ACC112 (cell line): Measurements from ENCODE around the gene MYO18B.

Source experiments
- H2AFZ ChIP-seq: fragments of 200-600 bp; sonication (generic); one replicate; pipeline ENCODE4 v1.6.0; 2017; ENCODE audit warnings: antibody characterized with exemption, low read length; ENCODE audit not compliant: unreplicated experiment
- H3K27ac ChIP-seq: fragments of 200-600 bp; sonication (generic); 2 replicates; pipeline ENCODE4 v1.5.1; 2014; ENCODE audit warnings: low read depth, mild to moderate bottlenecking, antibody characterized with exemption, low read length, moderate library complexity
- H3K27me3 ChIP-seq: fragments of 200-600 bp; sonication (generic); 2 replicates; pipeline ENCODE4 v1.6.1; 2014; ENCODE audit warnings: mild to moderate bottlenecking, antibody characterized with exemption, low read length, moderate library complexity, mixed read lengths; ENCODE audit not compliant: insufficient read depth
- H3K36me3 ChIP-seq: fragments of 200-600 bp; sonication (generic); 2 replicates; pipeline ENCODE4 v1.6.1; 2016; ENCODE audit warnings: mild to moderate bottlenecking, antibody characterized with exemption, low read length, moderate library complexity, mixed read lengths; ENCODE audit not compliant: insufficient read depth
- H3K4me1 ChIP-seq: fragments of 200-600 bp; sonication (generic); one replicate; pipeline ENCODE4 v1.6.1; 2016; ENCODE audit warnings: low read length, mixed read lengths; ENCODE audit not compliant: insufficient read depth, unreplicated experiment, control insufficient read depth
- H3K4me3 ChIP-seq: fragments of 200-600 bp; sonication (generic); 2 replicates; pipeline ENCODE4 v1.5.1; 2014; ENCODE audit warnings: mild to moderate bottlenecking, low read depth, low read length
- H3K79me2 ChIP-seq: fragments of 200-600 bp; sonication (generic); one replicate; pipeline ENCODE4 v1.6.0; 2016; ENCODE audit warnings: low read length; ENCODE audit not compliant: control insufficient read depth, unreplicated experiment, insufficient read depth

MYO18B gene

DNA sequence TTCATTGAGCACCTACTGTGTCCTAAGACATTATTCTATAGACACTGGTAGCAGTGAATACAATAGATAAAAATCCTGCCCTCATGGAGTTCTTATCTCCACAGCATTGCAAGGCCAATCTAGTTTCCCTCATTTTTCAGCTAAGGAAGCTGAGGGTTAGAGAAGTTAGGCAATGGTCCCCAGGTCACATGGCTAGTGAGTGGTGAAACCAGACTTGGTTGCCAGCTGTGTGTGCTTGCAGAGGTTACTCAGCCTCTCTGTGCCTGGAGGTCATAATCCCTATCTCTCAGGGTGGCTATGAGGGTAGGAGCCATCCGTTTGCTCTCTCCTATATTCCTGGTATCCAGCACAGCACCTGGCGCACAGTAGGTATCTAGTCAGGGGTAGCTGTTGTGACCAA, 279.5 kb downstream of the MYO18B start:
- Histone ChIP-seq H3K4me3 (no peak overlapping the region), H2AFZ (no peak overlapping the region), H3K36me3 (no peaks in the 10 kb centered on the region)

DNA sequence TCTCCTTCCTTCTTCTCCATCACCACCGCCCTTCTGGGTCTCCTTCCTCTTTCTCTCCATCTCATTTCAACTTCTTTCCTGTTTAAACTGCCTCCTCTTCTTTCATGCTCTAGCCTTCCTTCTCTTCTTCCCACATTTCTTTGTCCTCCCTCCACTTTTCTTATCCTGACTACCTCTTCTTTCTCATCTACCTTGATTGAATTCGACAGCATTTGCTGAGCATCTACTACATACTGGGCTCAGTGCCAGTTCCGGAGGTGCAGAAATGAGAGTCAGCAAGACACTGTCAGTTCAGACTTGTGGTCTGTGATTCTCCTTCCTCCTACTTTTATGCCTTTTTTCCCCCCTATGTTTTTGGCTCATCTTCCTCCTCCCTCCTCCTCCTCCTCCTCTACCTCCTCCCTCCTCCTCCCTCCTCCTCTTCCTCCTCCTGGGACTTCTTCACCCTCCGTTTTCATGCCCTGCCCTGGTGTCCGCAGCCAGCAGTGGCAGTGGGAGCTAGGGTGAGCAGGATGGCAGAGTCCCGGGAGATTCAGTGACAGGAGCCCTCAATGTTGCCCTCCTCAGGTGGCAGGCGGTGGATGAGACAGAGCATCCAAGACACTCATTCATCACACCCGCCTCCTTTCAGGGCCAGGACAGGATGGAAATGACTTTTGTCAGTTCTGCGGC, 281.3 kb downstream of the MYO18B start:
- no peak overlapping the region for H2AFZ ChIP-seq
- H3K27me3 ChIP-seq, result no peaks in the 10 kb centered on the region
- no peaks in the 10 kb centered on the region for H3K79me2 ChIP-seq
- no peaks in the 10 kb centered on the region for H3K4me1 ChIP-seq
- no peak overlapping the region for H3K4me3 ChIP-seq
- no peaks in the 10 kb centered on the region for H3K36me3 ChIP-seq
- H3K27ac ChIP-seq, result no peak overlapping the region

More for the DNA sequence above, 279.5 kb downstream of the MYO18B start:
- H3K27me3 ChIP-seq, result no peaks in the 10 kb centered on the region
- H3K79me2 ChIP-seq, result no peaks in the 10 kb centered on the region
- no peak overlapping the region for H3K27ac ChIP-seq
- H3K4me1 ChIP-seq, result no peaks in the 10 kb centered on the region

DNA sequence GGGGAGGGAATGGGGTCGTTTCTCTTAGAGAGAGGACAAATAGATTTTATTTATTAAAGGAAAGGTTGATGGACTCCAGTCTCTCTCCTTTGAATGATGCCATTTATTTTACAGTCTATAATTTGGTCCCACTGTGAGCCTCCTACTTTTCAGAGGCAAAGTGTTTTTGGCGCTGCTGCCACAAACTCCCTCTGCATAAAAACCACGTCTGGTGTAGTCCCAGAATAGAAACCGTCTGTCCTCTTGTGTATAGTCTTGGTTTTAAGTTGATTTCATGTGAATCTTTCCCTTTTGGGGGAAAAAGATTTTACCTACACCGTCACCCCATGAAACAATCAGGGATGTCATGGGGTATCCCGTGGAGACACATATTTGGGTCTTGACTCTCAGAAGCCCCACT, 283.6 kb downstream of the MYO18B start:
- no peaks in the 10 kb centered on the region for H3K4me1 ChIP-seq
- H3K4me3 ChIP-seq, result no peak overlapping the region
- H3K79me2 ChIP-seq, result no peaks in the 10 kb centered on the region
- H3K36me3 ChIP-seq, result no peaks in the 10 kb centered on the region
- H3K27ac ChIP-seq, result no peak overlapping the region
- H2AFZ ChIP-seq, result no peak overlapping the region
- H3K27me3 ChIP-seq, result no peaks in the 10 kb centered on the region

DNA sequence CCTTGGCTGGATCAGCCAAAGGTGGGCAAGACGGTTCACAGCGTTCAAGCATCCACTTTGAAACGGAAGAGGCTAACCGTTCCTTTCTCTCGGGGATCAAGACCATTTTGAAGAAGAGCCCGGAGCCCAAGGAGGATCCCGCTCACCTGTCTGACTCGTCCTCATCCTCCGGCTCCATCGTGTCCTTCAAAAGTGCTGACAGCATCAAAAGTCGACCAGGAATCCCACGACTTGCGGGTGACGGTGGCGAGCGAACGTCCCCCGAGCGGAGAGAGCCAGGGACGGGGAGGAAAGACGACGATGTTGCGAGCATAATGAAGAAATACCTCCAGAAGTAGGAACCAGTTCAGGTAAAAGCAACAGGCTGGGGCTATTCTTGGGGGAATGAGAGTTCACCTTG, 285.4 kb downstream of the MYO18B start:
- H3K79me2 ChIP-seq, result no peaks in the 10 kb centered on the region
- no peaks in the 10 kb centered on the region for H3K27me3 ChIP-seq
- H2AFZ ChIP-seq, result no peak overlapping the region
- no peak overlapping the region for H3K27ac ChIP-seq
- H3K36me3 ChIP-seq, result no peaks in the 10 kb centered on the region
- no peaks in the 10 kb centered on the region for H3K4me1 ChIP-seq
- H3K4me3 ChIP-seq, result no peak overlapping the region

- H3K4me3 ChIP-seq, result no peak overlapping the region
- H3K27me3 ChIP-seq, result no peaks in the 10 kb centered on the region
- H3K79me2 ChIP-seq, result no peaks in the 10 kb centered on the region
- H2AFZ ChIP-seq, result no peak overlapping the region
- H3K27ac ChIP-seq, result no peak overlapping the region
- no peaks in the 10 kb centered on the region for H3K36me3 ChIP-seq
- no peaks in the 10 kb centered on the region for H3K4me1 ChIP-seq
Observed at GRCh38 chr22:26031641-26032040, 289.7 kb downstream of the MYO18B start.

GRCh38 chr22:26033071-26033470, 291.1 kb downstream of the MYO18B start:
- Histone ChIP-seq H3K4me1 (no peaks in the 10 kb centered on the region), H2AFZ (no peak overlapping the region), H3K36me3 (no peaks in the 10 kb centered on the region), H3K4me3 (no peak overlapping the region), H3K79me2 (no peaks in the 10 kb centered on the region), H3K27ac (no peak overlapping the region), H3K27me3 (no peaks in the 10 kb centered on the region)

DNA sequence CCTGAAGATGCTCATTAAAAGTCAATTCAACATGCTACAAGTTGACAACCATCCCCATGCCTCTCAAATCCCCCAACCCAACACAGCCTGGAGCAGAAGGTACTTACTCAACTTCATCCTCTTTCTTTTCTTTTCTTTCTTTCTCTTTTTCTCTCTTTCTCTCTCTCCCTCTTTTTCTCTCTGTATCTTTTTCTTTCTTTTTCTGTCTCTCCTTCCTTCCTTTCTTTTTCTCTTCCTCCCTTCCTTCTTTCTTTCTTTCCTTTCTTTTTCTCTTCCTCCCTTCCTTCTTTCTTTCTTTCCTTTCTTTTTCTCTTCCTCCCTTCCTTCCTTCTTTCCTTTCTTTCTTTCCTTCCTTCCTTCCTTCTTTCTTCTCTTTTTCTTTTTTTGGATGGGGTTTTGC, 291.6 kb downstream of the MYO18B start:
- no peaks in the 10 kb centered on the region for H3K4me1 ChIP-seq
- no peak overlapping the region for H3K4me3 ChIP-seq
- no peak overlapping the region for H3K27ac ChIP-seq
- no peaks in the 10 kb centered on the region for H3K79me2 ChIP-seq
- H2AFZ ChIP-seq, result no peak overlapping the region
- no peaks in the 10 kb centered on the region for H3K36me3 ChIP-seq
- no peaks in the 10 kb centered on the region for H3K27me3 ChIP-seq

GRCh38 chr22:26035523-26035922, 293.5 kb downstream of the MYO18B start:
- no peak overlapping the region for H3K4me3 ChIP-seq
- no peaks in the 10 kb centered on the region for H3K79me2 ChIP-seq
- no peaks in the 10 kb centered on the region for H3K4me1 ChIP-seq
- no peaks in the 10 kb centered on the region for H3K27me3 ChIP-seq
- H3K36me3 ChIP-seq, result no peaks in the 10 kb centered on the region
- no peak overlapping the region for H3K27ac ChIP-seq
- H2AFZ ChIP-seq, result no peak overlapping the region

GRCh38 chr22:26038365-26038764, 296.4 kb downstream of the MYO18B start:
- H2AFZ ChIP-seq, result no peak overlapping the region
- H3K36me3 ChIP-seq, result no peaks in the 10 kb centered on the region
- no peak overlapping the region for H3K27ac ChIP-seq
- H3K4me3 ChIP-seq, result no peak overlapping the region
- H3K27me3 ChIP-seq, result no peaks in the 10 kb centered on the region
- H3K4me1 ChIP-seq, result no peaks in the 10 kb centered on the region
- no peaks in the 10 kb centered on the region for H3K79me2 ChIP-seq

GRCh38 chr22:26041931-26042330, 299.9 kb downstream of the MYO18B start:
- H3K4me1 ChIP-seq, result no peaks in the 10 kb centered on the region
- H3K27ac ChIP-seq, result no peak overlapping the region
- no peaks in the 10 kb centered on the region for H3K27me3 ChIP-seq
- no peaks in the 10 kb centered on the region for H3K79me2 ChIP-seq
- no peak overlapping the region for H2AFZ ChIP-seq
- no peak overlapping the region for H3K4me3 ChIP-seq
- no peaks in the 10 kb centered on the region for H3K36me3 ChIP-seq

DNA sequence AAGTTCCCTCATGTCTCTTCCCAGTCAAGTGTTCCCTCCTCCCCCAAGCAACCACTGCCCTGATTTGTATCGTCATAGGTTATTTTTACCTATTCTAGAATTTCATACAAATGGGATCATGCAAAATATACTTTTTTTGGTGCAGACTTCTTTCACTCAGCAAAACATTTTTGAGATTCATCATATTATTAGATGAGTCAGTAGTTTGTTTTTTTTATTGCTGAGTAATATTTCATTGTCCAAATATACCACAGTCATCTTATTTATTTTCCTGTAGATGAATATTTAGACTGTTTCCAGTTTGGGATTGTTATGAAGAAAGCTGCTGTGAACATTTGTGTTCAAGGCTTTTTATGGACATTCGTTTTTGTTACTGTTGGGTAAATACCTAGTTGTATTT, 301.0 kb downstream of the MYO18B start:
- no peak overlapping the region for H3K4me3 ChIP-seq
- no peaks in the 10 kb centered on the region for H3K4me1 ChIP-seq
- H3K36me3 ChIP-seq, result no peaks in the 10 kb centered on the region
- no peaks in the 10 kb centered on the region for H3K79me2 ChIP-seq
- no peak overlapping the region for H2AFZ ChIP-seq
- no peak overlapping the region for H3K27ac ChIP-seq
- no peaks in the 10 kb centered on the region for H3K27me3 ChIP-seq
